ENCODE results near the gene RDH12. TPM values are rescaled to one million over a fixed set of nuclear protein-coding genes. Genes with fewer than 3 reads are reported as not detected.

The RDH12 gene
- total RNA-seq, 1 experiment from 2014 or later = 0.27 TPM

DNA sequence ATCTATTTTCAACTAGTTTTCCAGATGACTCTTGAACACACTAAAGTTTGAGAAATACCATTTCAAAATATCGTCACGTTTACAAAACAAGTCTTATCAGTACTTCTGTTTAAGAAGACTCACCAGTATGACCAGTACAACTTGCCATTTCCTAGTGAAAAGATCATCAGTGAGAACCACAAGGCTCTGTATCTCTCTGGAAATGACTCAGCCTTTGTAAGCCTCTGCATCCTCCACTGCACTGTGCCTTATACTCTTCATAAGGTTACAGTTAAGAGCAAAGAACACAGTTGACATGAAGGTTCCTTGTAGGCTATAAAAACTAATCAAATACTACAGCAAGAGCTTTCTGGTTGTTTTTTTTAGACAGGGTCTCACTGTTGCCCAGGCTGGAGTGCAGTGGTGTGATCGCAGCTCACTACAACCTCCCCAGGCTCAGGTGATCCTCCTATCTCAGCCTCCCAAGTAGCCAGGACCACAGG lies 21.5 kb upstream of the RDH12 start (continued):
- TF ChIP-seq, protein P1, sequence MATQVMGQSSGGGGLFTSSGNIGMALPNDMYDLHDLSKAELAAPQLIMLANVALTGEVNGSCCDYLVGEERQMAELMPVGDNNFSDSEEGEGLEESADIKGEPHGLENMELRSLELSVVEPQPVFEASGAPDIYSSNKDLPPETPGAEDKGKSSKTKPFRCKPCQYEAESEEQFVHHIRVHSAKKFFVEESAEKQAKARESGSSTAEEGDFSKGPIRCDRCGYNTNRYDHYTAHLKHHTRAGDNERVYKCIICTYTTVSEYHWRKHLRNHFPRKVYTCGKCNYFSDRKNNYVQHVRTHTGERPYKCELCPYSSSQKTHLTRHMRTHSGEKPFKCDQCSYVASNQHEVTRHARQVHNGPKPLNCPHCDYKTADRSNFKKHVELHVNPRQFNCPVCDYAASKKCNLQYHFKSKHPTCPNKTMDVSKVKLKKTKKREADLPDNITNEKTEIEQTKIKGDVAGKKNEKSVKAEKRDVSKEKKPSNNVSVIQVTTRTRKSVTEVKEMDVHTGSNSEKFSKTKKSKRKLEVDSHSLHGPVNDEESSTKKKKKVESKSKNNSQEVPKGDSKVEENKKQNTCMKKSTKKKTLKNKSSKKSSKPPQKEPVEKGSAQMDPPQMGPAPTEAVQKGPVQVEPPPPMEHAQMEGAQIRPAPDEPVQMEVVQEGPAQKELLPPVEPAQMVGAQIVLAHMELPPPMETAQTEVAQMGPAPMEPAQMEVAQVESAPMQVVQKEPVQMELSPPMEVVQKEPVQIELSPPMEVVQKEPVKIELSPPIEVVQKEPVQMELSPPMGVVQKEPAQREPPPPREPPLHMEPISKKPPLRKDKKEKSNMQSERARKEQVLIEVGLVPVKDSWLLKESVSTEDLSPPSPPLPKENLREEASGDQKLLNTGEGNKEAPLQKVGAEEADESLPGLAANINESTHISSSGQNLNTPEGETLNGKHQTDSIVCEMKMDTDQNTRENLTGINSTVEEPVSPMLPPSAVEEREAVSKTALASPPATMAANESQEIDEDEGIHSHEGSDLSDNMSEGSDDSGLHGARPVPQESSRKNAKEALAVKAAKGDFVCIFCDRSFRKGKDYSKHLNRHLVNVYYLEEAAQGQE (IDR thresholded peaks at IDR 0.05; ENCODE audit: low read depth) = no peak
- no peak for TF ChIP-seq EZH2phosphoT487 (IDR thresholded peaks at IDR 0.05; ENCODE audit: borderline replicate concordance)

DNA sequence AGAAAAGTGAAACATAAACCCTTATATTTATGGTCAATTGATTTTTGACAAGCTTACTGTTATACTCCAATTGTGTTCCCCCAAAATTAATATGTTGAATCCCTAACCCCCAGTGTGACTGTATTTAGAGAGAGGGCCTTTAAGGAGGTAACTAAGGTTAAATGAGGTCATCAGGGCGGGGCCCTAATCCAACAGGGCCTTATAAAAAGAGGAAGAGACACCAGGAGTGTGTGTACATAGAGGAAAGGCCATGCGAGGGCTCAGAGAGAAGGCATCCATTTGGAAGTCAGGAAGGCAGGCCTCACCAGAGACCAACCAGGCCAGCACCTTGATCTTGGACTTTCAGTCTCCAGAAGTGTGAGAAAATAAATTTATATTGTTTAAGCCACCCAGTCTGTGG lies 20.7 kb upstream of the RDH12 start:
- no peak overlapping the region for H3K9ac ChIP-seq (ENCODE audit: low read length)
- peaks cover 36 to 44% of the 10 kb centered on the region in 2 experiments for H3K36me3 ChIP-seq (ENCODE audit: control insufficient read depth in 1 of 2, insufficient read depth in 2 of 2, low read length in 2 of 2)
- H3K4me2 ChIP-seq (ENCODE audit: low read length) = no peak overlapping the region
- POLR2A ChIA-PET = no interaction called here
- CTCF ChIA-PET = no interaction called here
- H3K27me3 ChIP-seq (ENCODE audit: insufficient read depth, low read length) = no peaks in the 10 kb centered on the region
- no peak overlapping the region for H3K27ac ChIP-seq (ENCODE audit: low read depth, low read length)
- intact Hi-C loops (cut with micrococcal nuclease) = no loop called here
- TF ChIP-seq, protein P2, sequence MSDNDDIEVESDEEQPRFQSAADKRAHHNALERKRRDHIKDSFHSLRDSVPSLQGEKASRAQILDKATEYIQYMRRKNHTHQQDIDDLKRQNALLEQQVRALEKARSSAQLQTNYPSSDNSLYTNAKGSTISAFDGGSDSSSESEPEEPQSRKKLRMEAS (IDR thresholded peaks at IDR 0.05) = no peak
- ATAC-seq = no peak
- H3K4me3 ChIP-seq (replicated peaks in 1 of 2; ENCODE audit: low read depth in 1 of 2, low read length in 2 of 2) = no peak overlapping the region
- H2AFZ ChIP-seq (ENCODE audit: low read depth, low read length, poor library complexity, severe bottlenecking) = no peak overlapping the region
- no TSS peak for BruUV-seq (replicated peaks)
- no peaks in the 10 kb centered on the region for H4K20me1 ChIP-seq (ENCODE audit: insufficient read depth)
- no peaks in the 10 kb centered on the region for H3K9me3 ChIP-seq (ENCODE audit: control insufficient read depth in 1 of 2, insufficient read depth in 1 of 2, low read depth in 1 of 2, low read length in 2 of 2)
- no peaks in the 10 kb centered on the region for H3K9me2 ChIP-seq (ENCODE audit: insufficient read depth)
- no peak for DNase-seq (ENCODE audit: low read depth, low spot score)
- no peaks in the 10 kb centered on the region for H3K4me1 ChIP-seq (ENCODE audit: control insufficient read depth in 1 of 2, insufficient read depth in 2 of 2, low read length in 2 of 2)
- peaks cover 17% of the 10 kb centered on the region; the same call in 1 of the 2 replicates for H3K79me2 ChIP-seq (ENCODE audit: insufficient read depth, low read length)
- RAD21 ChIA-PET (ENCODE audit: low non-redundant PET in 1 of 2, low total read pairs in 2 of 2, uncharacterized antibody in 2 of 2, unreplicated experiment in 2 of 2) = no interaction called here

DNA sequence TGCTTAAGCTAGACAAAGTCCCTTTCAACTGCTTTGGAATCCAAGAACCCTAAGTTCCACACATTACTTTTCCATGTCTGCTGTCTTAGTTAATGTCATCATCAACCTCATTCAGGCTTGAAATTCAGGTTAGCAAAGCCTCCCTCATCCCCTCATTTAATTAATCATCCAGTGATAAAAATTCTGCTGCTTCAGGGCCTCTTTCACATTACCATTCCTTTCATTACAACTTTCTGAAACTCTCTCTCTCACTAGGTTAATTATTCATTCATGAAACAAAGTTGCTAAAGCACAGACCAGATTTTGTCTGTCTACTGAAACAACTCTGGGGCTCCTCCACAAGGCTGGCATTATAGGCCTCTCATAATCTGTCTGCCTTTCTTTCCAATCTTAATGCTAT lies 17.8 kb upstream of the RDH12 start:
- Histone ChIP-seq H2AFZ (ENCODE audit: low read depth, low read length, poor library complexity, severe bottlenecking) (no peak overlapping the region), H3K27ac (ENCODE audit: low read depth, low read length) (no peak overlapping the region), H3K4me2 (ENCODE audit: low read length) (no peak overlapping the region), H3K9me3 (ENCODE audit: control insufficient read depth in 1 of 2, insufficient read depth in 1 of 2, low read depth in 1 of 2, low read length in 2 of 2) (no peaks in the 10 kb centered on the region), H3K9ac (ENCODE audit: low read length) (no peak overlapping the region), H3K4me3 (replicated peaks in 1 of 2; ENCODE audit: low read depth in 1 of 2, low read length in 2 of 2) (no peak overlapping the region), H4K20me1 (ENCODE audit: insufficient read depth) (no peaks in the 10 kb centered on the region), H3K27me3 (ENCODE audit: insufficient read depth, low read length) (no peaks in the 10 kb centered on the region), H3K79me2 (ENCODE audit: insufficient read depth, low read length) (peaks cover 17% of the 10 kb centered on the region; the same call in 1 of the 2 replicates), H3K36me3 (ENCODE audit: control insufficient read depth in 1 of 2, insufficient read depth in 2 of 2, low read length in 2 of 2) (peaks cover 43 to 44% of the 10 kb centered on the region in 2 experiments), H3K9me2 (ENCODE audit: insufficient read depth) (no peaks in the 10 kb centered on the region), H3K4me1 (ENCODE audit: control insufficient read depth in 1 of 2, insufficient read depth in 2 of 2, low read length in 2 of 2) (no peaks in the 10 kb centered on the region)
- TSS peak; percentile 2 for BruUV-seq (replicated peaks)
- POLR2A ChIA-PET = no interaction called here
- TF ChIP-seq TCF7L2 (IDR thresholded peaks at IDR 0.05; ENCODE audit: borderline replicate concordance, extremely low read depth, insufficient read depth, insufficient read length) (no peak), POLR2AphosphoS5 (IDR thresholded peaks at IDR 0.05; ENCODE audit: low read depth, low read length) (no peak), SRF (IDR thresholded peaks at IDR 0.05; ENCODE audit: low read depth) (no peak), ZFX (IDR thresholded peaks at IDR 0.05) (no peak), RAD21 (IDR thresholded peaks at IDR 0.05; ENCODE audit: low read depth) (no peak)
- CTCF ChIA-PET = no interaction called here
- DNase-seq (ENCODE audit: low read depth, low spot score) (no peak), ATAC-seq (no peak)
- intact Hi-C loops (cut with micrococcal nuclease) = no loop called here
- RAD21 ChIA-PET (ENCODE audit: low non-redundant PET in 1 of 2, low total read pairs in 2 of 2, uncharacterized antibody in 2 of 2, unreplicated experiment in 2 of 2) = no interaction called here
